Endodermal cell (in vitro differentiated cells): Measurements from ENCODE around the gene CDH23. TPM values are rescaled to one million over a fixed set of nuclear protein-coding genes. Genes with fewer than 3 reads are reported as not detected.
A peak's percentile ranks its signal among the peaks of the same experiment; 100 is the strongest.

Source experiments
- DNase-seq: peaks from one replicate; pipeline ENCODE4 v3.0.0-alpha.2; 2017
- H3K27ac ChIP-seq: 2 replicates; pipeline ENCODE4 v1.5.1; 2013; ENCODE audit warnings: mild to moderate bottlenecking, low read depth, low read length, moderate library complexity
- H3K27me3 ChIP-seq: 2 replicates; pipeline ENCODE4 v1.6.1; 2013; ENCODE audit warnings: mild to moderate bottlenecking, low read length, moderate library complexity; ENCODE audit not compliant: insufficient read depth, control insufficient read depth, poor library complexity, severe bottlenecking
- H3K36me3 ChIP-seq: 2 replicates; pipeline ENCODE4 v1.7.0; 2013; ENCODE audit warnings: mild to moderate bottlenecking, low read length, moderate library complexity; ENCODE audit not compliant: control insufficient read depth, insufficient read depth
- H3K4me1 ChIP-seq: one replicate; pipeline ENCODE4 v1.7.0; 2013; ENCODE audit warnings: low read length; ENCODE audit not compliant: control insufficient read depth, insufficient read depth
- H3K4me3 ChIP-seq: 2 replicates; pipeline ENCODE4 v1.5.1; 2013; ENCODE audit warnings: mild to moderate bottlenecking, low read length, moderate library complexity
- H3K9ac ChIP-seq: 2 replicates; pipeline ENCODE4 v1.6.1; 2013; ENCODE audit warnings: mild to moderate bottlenecking, low read length, moderate library complexity; ENCODE audit not compliant: poor library complexity, severe bottlenecking; ENCODE audit errors: extremely low read depth
- H3K9me3 ChIP-seq: 2 replicates; pipeline ENCODE4 v1.6.1; 2013; ENCODE audit warnings: mild to moderate bottlenecking, low read length, moderate library complexity; ENCODE audit not compliant: control insufficient read depth
- H3K27ac Mint-ChIP-seq: 2 replicates; pipeline ENCODE4 v1.8.0; 2020; ENCODE audit warnings: mixed read lengths
- H3K27me3 Mint-ChIP-seq: 2 replicates; pipeline ENCODE4 v1.8.0; 2021; ENCODE audit warnings: mild to moderate bottlenecking, mixed read lengths; ENCODE audit not compliant: insufficient read depth
- H3K36me3 Mint-ChIP-seq: 2 replicates; pipeline ENCODE4 v1.8.0; 2020; ENCODE audit warnings: low read depth, mixed read lengths
- H3K4me1 Mint-ChIP-seq: 2 replicates; pipeline ENCODE4 v1.8.0; 2020; ENCODE audit warnings: mixed read lengths
- H3K4me3 Mint-ChIP-seq: 2 replicates; pipeline ENCODE4 v1.8.0; 2020; ENCODE audit warnings: mild to moderate bottlenecking, moderate library complexity, mixed read lengths
- H3K9me3 Mint-ChIP-seq: 2 replicates; pipeline ENCODE4 v1.8.0; 2020; ENCODE audit warnings: mild to moderate bottlenecking, mixed read lengths
- CTCF ChIP-seq: fragments of 200-600 bp; sonication (generic); conservative IDR thresholded peaks from 2 replicates; pipeline ENCODE4 v1.5.0; 2021; ENCODE audit warnings: antibody characterized with exemption, mild to moderate bottlenecking
- WGBS, 2 experiments: methylation state at CpG; one replicate each; pipeline versions ENCODE4 v1.1.5 to v1.1.7; 2013; ENCODE audit warnings: missing lambda C conversion rate in 2 of 2, mixed read lengths in 1 of 2; ENCODE audit not compliant: insufficient coverage in 1 of 2, insufficient read length in 1 of 2; 5-methylcytosine and 5-hydroxymethylcytosine counted together
- total RNA-seq, 2 donors: library from RNA; stranded (reverse); fragmentation: NEBNext Ultra II Directional in 1 of 2; extraction: Animal tissue kit (Norgen Biotek cat#: 25700) in 1 of 2; gene quantifications; 2 replicates in 1 of 2; 3 replicates in 1 of 2; pipeline ENCODE4 v1.2.1, GENCODE V29; 2021

The CDH23 gene
- total RNA-seq, 2 donors from 2014 or later: 2.1 to 4.2 TPM

- H3K9me3 Mint-ChIP-seq: no peaks in the 10 kb centered on the region
- H3K27ac Mint-ChIP-seq: no peak overlapping the region
- H3K4me1 Mint-ChIP-seq: peaks cover 19% of the 10 kb centered on the region
- Histone ChIP-seq H3K9ac (no peak overlapping the region), H3K4me3 (no peak overlapping the region), H3K9me3 (no peaks in the 10 kb centered on the region), H3K27me3 (no peaks in the 10 kb centered on the region), H3K36me3 (no peaks in the 10 kb centered on the region), H3K27ac (peak overlapping the region; percentile 60), H3K4me1 (no peaks in the 10 kb centered on the region)
- no peaks in the 10 kb centered on the region for H3K27me3 Mint-ChIP-seq
- H3K36me3 Mint-ChIP-seq: no peaks in the 10 kb centered on the region
- 81 to 85% methylated on average over 16 to 20 of the region's 20 CpGs for WGBS, 2 experiments
- H3K4me3 Mint-ChIP-seq: no peak overlapping the region
- DNase-seq: peak; percentile 76
- TF ChIP-seq CTCF: peak; percentile 69
Observed at GRCh38 chr10:71547876-71548846, 151.4 kb downstream of the CDH23 start.

GRCh38 chr10:71549766-71550533, 153.2 kb downstream of the CDH23 start:
- no peak for TF ChIP-seq CTCF
- H3K36me3 ChIP-seq: no peaks in the 10 kb centered on the region
- no peak overlapping the region for H3K27ac Mint-ChIP-seq
- H3K27me3 Mint-ChIP-seq: no peaks in the 10 kb centered on the region
- no peak for DNase-seq
- no peak overlapping the region for H3K4me3 Mint-ChIP-seq
- no peak overlapping the region for H3K9ac ChIP-seq
- H3K4me3 ChIP-seq: no peak overlapping the region
- WGBS, 2 experiments: 86 to 95% methylated on average over 8 to 11 of the region's 11 CpGs
- H3K27ac ChIP-seq: no peak overlapping the region
- no peaks in the 10 kb centered on the region for H3K4me1 ChIP-seq
- no peaks in the 10 kb centered on the region for H3K9me3 ChIP-seq
- H3K27me3 ChIP-seq: no peaks in the 10 kb centered on the region
- H3K36me3 Mint-ChIP-seq: no peaks in the 10 kb centered on the region
- no peaks in the 10 kb centered on the region for H3K9me3 Mint-ChIP-seq
- H3K4me1 Mint-ChIP-seq: peaks cover 10% of the 10 kb centered on the region

- no peak for TF ChIP-seq CTCF
- no peak overlapping the region for H3K27ac Mint-ChIP-seq
- Histone ChIP-seq H3K36me3 (no peaks in the 10 kb centered on the region), H3K27me3 (no peaks in the 10 kb centered on the region), H3K27ac (no peak overlapping the region), H3K4me3 (no peak overlapping the region), H3K4me1 (no peaks in the 10 kb centered on the region), H3K9me3 (no peaks in the 10 kb centered on the region), H3K9ac (no peak overlapping the region)
- 73 to 97% methylated on average over 3 to 7 of the region's 7 CpGs for WGBS, 2 experiments
- no peak for DNase-seq
- H3K27me3 Mint-ChIP-seq: no peaks in the 10 kb centered on the region
- no peaks in the 10 kb centered on the region for H3K9me3 Mint-ChIP-seq
- H3K4me1 Mint-ChIP-seq: peaks cover 4% of the 10 kb centered on the region
- no peak overlapping the region for H3K4me3 Mint-ChIP-seq
- H3K36me3 Mint-ChIP-seq: no peaks in the 10 kb centered on the region
Observed at GRCh38 chr10:71550628-71551027, 153.9 kb downstream of the CDH23 start.
